ENCODE results near the gene L3MBTL4.
"Not testable (repeated sequence)": the region's sequence is repeated elsewhere in the genome, so short reads cannot be mapped to it uniquely, and the experiment has no call there.

The L3MBTL4 gene

DNA sequence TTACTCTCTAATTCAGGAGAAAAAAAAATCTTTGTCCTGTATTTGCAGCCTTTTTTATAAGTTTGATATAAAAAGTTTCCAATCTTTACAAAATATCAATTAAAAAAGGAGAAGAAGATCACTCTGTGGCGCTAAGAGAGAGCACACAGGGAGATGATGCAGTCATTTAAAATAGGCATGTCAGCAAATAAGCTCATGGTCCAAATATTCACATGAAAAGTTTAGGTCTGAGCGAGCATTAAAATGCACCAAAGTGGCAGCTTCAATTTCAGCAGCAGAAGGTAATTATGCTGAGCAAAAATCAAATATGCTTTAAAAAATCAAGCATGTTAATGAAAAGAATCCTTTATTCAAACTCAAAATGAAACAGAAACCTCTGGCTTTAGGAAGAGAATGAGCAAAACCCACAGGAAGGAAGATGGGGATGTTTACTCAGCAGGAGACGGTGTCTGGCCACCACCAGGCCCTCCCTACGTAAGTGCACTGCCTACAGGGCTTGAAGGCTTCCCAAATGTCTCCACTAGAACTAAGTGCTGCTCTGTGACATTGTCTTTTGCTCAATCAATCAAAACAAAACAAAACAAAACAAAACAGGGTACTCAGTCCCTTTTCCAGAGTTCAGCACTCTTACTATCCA lies 120.4 kb downstream of the L3MBTL4 start:
- no peak for DNase-seq

DNA sequence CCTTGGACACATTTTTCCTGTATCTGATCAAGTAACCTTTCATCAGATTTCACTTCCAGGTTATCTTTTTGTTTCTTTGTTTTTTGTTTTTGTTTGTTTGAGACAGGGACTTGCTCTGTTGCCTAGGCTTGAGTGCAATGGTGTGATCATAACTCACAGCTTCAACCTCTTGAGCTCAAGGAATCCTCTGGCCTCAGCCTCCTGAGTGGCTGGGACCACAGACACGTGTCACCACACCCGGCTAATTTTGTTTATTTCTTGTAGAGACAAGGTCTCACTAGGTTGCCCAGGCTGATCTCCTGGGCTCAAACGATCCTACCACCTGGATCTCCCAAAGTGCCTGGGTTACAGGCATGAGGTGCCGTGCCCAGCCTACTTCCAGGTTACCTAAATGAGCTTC lies 124.9 kb downstream of the L3MBTL4 start:
- DNase-seq, result no peak

DNA sequence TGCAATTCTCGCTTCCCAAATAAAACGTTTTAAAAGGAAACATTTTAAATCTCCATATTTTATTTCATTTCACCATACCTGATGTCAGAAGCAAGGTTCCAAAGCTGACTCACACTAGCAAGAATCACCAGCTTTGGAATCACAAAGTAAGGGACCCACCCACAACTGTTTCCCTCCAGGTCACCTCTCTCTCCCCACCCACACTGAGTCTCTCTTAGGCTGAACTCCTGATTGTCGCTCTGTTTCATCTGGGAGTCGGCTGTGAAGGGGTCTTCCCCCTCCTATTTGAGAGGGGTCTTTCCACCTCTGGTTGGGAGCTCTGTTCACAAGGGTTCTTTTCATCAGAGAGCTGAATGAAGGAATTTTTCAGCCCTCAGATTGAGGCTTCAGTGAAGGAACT lies 128.1 kb downstream of the L3MBTL4 start:
- no peak for DNase-seq

DNA sequence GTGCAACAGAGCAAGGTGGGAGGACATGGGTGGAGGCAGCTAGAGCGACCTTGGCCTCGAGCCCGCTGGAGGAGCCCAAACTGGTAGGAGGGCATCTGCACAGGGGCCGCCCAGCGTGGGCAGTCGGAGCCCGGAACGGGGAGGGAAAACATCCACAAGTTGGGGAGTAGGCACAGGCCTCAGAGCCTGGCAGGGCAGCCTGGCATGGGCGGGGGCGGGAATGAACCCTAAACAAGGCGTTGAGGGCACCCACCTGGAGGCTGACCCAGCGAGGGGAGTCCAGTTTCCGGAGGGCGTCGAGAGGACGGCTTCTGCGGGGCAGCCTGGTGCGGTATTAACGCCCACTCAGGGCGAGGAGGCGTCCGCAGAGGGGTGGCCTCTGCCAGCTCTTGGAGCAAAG lies 129.9 kb downstream of the L3MBTL4 start:
- no peak for DNase-seq

DNA sequence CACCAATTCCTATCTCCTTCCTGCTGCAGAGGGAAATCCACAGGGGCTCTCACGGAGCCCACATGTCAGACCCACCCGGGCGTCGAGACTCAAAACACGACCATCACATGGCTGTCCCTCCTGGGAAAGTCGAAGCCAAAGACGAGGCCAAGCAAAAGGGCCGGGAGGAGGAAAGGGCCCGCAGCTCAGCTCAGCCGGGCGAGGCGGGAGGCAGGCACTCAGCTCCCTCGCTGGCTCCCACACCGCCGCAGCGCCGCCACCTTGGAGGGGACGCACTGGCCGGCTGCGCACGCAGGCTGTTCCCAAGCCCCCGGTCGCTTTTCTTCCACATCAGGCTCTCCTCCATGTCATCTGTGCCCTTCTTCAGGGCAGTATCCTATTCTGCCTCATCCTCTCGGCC lies 130.4 kb downstream of the L3MBTL4 start:
- no peak for DNase-seq

DNA sequence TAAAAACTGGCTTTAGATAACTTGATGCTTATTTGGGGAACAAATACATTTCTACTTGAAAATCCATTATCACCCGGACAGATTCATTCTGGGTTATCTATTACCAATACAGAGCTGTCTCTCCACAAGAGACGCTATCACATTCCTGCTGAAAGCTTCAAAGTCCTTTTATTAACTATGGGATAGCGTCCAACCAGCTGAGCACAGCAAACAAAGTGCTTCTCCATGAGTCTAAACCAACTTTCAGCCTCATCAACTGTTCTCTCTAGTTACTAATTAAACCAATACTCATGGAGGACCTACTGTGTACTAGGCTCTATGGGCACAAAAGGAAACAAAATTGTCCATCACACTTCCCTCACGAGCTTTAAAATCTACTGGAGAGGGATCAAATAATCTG lies 132.8 kb downstream of the L3MBTL4 start:
- no peak for DNase-seq

DNA sequence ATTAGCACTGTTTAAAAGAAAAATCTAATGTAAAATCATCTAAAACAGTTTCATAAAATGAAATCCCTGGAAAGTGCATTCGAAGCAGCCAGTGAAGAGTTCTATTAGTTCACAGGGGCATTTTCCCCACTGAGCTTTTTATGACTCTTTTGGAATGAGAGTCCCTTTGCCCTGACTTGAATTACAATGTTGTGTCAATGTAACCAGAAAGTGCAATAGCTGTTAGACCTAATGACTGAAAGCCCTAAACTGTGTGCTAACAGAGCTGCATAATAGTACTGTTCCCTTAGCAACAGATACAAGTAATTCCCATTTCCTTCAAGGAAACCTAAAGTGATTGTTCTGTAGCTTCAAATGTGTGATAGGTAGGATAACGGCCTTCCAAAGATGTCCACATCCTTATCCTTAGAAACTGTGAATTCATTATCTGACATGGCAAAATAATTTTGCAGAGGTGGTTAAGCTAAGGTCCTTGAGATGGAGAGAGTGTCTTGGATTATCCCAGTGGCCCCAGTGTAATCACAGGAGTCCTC lies 134.4 kb downstream of the L3MBTL4 start:
- no peak for DNase-seq

DNA sequence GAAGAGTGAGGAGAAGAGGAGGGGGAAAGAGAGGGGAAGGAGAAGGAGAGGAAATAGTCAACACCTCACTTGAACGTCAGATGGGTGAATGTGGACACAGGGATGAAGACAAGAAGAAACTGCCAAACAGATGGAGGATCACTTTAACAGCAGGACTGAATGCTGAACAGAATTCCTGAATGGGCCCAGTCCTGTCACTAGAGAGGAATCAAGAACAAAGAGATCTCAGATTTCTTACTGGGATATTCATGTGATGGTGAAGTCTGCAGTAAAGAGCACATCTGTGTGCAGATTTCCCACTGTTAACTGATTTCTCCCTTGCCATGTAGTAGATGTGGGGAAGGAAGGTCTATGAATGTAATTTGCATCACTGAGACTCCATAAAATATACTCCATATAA lies 135.4 kb downstream of the L3MBTL4 start:
- DNase-seq, result peak; percentile 18 to 76

DNA sequence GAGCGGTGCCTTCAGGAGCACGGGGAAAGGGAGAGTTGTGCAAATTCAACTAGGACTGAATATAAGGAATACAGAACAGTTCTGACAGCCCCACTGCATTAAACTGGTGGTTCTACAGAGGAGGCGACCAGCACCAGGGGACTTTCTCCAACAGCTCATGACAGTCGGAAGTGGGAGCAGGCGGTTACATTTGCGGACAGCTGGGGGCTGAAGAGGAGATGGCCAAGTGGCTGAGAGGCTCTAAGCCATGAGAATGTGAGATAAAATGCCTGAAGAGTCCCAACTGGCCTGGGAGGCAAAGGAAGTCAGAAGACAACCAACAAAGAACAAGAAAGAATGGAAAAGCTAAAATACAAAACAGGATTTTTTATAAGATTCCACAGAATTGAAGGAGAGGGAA lies 141.3 kb downstream of the L3MBTL4 start:
- no peak for DNase-seq

DNA sequence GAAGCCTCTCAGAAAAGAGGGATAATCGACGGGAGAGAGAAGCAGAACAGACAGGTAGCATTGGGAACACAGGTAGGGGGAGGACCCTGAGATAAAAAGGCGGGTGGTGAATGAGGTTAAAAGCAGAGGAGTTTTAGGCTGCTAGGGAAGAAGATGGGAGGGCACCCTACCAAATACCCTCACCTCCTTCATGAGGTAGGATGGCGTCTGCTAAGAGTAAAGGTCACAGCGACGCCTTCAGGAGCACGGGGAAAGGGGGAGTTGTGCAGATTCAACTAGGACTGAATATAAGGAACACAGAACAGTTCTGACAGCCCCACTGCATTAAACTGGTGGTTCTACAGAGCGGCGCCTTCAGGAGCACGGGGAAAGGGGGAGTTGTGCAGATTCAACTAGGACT lies 142.6 kb downstream of the L3MBTL4 start:
- DNase-seq, result not testable (repeated sequence)

DNA sequence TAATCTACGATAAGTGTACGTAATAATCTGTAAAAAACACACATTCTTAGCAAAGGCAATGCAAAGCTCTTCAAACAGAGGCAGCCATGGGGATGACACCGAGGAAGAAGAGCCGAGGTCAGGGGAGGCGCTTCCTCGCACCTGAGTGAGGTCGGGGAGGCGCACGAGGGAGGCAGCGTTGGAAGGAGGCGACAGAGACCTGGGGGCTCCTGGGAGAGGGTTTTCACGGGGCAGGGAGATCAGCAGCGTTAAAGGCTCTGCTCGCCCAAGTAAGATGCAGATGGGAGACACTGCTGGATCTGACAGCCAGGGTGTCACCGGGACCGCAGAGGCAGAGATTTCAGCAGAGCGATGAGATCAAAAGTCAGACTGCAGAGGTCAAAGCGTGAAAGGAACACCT lies 143.1 kb downstream of the L3MBTL4 start:
- DNase-seq, result no peak

DNA sequence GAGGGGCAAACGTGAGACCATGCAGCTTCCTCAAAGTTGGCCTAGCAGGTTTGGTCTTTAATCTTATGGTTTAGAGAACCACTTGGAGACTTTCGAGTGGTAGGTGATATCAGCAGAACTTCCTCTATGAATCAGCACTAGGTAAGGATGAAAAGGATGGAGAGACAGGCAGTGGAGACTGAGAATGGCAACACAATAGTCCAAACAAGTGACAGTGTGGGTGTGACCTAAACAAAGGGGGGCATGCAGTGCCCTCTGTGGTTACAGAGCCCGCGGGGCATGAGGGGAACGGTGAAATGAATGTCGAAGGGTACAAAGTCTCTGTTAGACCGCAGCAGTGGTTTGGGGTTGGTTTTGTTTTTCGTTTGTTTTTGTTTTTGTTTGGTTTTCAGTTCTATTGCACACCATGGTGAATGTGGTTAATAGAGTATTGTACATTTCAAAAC lies 143.9 kb downstream of the L3MBTL4 start:
- DNase-seq, result no peak

DNA sequence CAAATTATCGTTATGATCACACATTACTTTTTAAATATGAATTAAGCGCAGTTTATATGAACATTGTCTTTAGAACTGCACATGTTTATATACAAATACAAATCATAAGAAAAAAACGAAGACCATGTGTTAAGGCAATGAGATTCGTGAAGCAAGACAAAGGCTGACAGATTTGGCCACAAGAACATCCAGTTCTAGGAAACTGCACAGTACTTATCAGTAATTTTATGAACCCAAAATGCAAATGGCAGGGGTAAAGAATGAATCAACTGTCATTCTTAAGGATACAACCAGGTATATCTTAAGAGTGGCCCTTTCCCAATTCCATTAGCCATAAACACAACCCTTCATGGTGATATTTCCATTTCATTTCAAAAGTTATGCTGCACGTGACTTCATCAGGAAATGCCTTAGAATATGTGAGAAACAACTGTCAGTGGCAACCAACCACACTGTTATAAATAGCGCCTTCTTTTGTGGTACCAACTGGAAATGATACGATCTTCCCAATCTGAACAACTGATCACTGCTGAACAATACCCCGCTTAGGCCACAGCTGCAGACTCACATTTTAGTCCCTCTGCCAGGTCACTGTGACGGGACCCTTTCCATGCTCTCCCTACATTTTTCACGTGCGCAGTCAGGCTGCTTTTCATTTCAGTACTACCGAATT lies 144.9 kb downstream of the L3MBTL4 start:
- DNase-seq, result no peak

DNA sequence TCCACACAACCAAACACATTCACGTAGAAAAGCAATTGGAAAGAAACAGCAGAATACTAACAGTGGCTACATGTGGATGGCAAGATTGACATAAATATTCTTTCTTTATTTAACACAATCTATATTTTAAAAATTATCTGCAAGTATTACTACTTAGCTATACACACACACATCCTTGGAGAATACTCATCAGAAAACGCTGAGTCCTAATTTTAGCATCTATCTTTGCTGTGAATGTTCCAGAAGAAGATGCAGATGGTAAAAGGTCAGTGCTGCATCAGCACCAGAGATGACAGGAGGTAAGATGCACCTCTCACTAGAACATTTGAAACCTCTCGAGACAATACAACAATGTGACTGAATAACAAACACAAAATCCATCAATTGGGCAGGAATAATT lies 148.5 kb downstream of the L3MBTL4 start:
- DNase-seq, result no peak

DNA sequence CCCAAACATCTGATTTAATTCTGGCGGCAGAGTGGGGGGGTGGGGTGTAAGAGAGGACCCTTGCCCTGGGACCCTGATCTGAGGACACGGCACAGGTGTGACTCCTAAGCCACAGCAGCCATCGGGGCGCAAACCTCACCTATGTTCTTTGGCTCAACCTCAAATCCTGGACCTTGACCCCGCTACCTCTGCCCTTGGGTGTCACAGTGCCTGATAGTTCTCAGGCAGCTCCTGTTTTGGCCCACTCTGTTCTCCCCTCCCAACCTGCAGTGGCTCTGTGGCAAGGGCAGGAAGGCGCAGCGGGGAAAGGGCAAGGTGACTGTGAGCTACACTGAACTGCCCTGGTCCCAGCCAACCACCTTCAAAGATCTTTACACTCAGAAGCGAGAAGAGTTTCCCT lies 152.8 kb downstream of the L3MBTL4 start:
- no peak for DNase-seq

DNA sequence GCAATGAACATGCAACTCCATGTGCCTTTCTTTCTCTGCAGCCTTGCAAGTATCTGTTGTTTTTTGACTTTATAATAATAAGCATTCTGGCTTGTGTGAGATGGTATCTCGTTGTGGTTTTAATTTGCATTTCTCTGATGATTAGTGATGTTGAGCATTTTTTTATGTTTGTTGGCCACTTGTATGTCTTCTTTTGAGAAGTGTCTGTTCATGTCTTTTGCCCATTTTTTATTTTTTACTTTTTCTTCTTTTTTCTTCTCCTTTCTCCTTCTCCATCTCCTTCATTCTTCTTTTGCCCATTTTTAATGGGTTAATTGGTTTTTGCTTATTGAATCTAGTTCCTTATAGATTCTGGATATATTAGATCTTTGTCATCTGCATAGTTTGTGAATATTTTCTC lies 155.4 kb downstream of the L3MBTL4 start:
- not testable (repeated sequence) for DNase-seq

DNA sequence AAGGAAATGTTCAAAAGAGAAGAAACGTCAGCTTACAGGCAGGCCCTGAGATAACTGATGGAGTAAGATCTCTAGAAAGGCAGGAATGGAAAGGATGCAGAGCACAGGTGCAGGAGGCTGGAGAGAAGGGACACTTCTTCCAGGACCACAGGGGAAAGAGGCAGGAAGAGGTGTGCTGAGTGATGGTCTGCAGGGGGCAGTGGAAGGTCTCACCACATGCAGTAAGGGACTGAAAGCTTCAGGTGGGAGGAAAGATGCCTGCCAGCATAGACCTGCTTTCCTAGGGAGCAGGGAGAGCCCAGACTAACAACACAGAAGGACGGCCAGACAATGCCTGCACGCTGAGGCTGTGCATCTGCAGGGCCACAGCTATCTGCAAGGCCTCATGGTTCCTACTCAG lies 156.8 kb downstream of the L3MBTL4 start:
- no peak for DNase-seq

DNA sequence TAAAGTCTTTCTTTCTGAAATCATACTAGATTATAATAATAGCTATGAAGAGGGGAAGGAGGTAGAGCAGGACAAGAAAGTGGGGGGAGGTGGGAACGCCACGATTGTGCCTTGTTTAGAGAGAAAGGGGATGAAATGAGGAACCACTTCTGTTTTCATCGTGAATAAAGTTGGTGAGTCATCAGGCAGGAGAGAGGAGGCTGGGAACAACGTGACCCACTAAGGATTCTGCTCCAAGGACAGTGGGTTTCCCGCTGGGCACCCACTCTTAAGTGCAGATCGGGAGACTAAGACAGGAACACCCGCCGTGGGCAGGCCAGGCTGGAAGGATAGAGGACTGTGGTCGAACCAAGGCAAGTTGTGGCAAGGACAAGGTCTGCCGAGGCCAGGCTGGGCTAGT lies 158.2 kb downstream of the L3MBTL4 start:
- DNase-seq, result no peak

DNA sequence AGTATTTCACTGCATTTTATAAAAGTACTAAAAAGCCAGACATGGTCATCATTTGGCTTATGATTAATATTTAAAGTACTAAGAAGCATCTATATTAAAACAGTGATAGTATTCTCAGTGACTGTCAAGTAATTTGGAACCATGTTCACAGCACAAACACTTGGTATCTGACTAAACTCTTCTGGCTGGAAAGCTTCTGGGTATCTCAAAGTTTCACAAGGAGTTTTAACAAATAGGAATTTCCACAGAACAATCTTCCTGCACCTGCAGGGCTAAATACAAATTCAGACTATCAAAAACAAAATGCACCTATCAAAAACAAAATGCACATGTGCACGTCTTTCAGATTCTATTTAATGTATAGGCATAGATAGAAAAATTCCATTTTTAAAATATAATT lies 158.8 kb downstream of the L3MBTL4 start:
- no peak for DNase-seq

DNA sequence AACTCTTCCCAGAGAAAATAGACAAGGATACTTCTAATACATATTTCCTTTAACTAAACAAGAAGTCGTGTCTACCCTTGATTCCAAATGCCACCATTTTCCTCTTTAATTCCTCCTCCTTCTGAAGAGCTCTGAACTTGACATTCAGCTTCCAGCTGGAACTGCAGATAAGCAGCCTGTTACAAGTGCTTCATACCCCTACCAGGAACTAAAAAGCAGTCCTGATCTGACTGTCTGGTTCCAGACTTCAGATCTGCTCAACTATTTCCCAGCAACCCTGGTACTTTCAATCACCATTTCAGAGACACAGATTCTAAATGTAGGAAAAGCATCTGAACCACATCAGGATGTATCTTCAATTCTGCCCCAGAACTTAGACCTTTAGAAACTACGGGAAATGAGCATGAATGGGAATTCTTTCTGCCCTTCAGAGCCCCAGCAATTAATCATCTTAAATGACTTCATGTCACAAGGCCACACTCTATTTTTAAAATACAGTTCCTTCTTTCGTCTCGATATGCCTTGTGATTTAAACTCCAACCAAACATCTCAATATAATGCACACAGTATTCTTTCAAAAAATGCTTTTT lies 159.5 kb downstream of the L3MBTL4 start:
- DNase-seq, result peak in 1 of 2 experiments; percentile 20

DNA sequence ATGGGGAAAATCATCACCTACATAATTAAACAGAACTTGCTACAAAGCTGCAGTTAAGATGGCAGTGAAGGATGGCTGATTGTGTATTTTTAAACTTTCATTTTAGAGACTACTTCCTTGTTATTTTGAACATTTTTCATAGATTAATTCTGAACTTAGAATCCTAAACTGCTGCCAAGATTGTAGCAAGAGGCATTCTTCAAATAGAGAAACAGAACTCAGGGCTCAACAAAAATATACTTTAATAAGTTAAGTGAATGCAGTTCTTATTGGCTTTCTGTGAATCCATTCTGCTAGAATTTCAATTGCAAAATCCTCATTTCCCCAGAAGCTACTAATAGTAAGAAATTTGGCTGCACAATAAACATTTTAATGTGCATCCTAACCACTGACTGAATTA lies 160.3 kb downstream of the L3MBTL4 start:
- DNase-seq, result no peak

DNA sequence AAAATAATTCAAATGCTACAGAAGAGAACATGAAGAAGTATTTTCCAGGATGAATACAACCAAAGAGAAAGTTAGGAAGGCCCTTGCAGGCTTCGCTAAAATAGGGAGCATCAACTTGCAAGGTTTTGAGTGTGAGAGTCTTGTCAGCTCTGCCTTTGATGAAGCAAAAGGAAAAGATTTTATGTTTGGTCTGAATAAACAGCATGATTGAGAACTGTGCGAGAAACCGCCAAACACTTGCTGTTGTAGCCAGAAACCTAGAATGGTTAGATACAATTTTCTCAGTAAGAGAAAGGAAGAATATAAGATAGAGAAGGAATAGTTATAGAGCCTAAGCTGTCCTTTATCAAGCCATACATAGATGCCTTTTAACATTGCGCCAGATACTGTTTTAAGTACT lies 163.6 kb downstream of the L3MBTL4 start:
- no peak for DNase-seq

DNA sequence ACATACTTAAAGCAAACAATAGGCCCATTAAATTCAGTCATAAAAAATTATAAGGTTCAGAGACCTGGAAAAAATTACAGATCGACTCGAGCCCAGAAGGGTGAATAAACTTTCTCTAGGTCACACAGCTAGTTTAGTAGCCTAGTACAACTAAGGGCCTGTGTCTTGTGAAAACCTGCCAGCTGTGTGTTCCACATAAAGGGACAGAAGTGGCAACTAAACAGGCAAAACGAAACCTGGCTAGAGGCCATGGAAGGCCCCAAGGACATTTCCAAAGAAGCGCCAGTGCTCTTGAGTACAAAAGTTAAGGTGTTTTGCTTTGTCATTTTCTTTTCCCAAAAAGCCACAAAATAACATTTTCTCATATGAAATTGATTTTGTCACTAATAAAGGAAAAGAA lies 164.9 kb downstream of the L3MBTL4 start:
- no peak for DNase-seq

DNA sequence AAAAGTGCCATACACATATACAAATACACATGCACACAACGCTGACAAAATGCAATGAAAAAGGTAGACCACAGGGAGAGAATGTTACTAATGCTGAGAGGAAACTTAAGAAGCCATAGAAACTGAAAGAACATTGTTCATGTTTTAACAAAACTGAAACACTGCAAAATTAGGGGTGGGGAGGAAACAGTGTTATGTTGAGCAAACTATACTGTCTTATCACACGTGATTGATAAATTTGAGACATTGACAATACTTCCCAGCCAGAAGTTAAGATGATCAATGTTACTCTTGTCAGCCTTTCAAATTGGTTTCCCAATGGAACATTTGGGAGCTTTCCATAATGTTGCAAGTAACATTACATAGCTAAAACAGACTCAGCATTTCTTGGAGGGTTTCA lies 165.5 kb downstream of the L3MBTL4 start:
- no peak for DNase-seq

All from NCI-H524 (cell line).